ENCODE data around the gene ACCS.

ACCS gene

GRCh38 chr11:44127130-44127529 lies 61.1 kb downstream of the ACCS start:
- H3K36me3 ChIP-seq (ENCODE audit: control insufficient read depth in 1 of 2, insufficient read depth in 2 of 2, low read length in 2 of 2) = peaks cover 55 to 71% of the 10 kb centered on the region in 2 donors
- no peak overlapping the region for H3K27ac ChIP-seq (ENCODE audit: low read depth, low read length)
- H3K4me1 ChIP-seq (ENCODE audit: control insufficient read depth in 1 of 2, insufficient read depth in 2 of 2, low read length in 2 of 2) = no peaks in the 10 kb centered on the region
- H3K27me3 ChIP-seq (ENCODE audit: control insufficient read depth in 1 of 2, insufficient read depth in 2 of 2, low read length in 2 of 2) = no peaks in the 10 kb centered on the region
- no peak overlapping the region for H3K9ac ChIP-seq (ENCODE audit: low read depth in 1 of 2, low read length in 2 of 2)
- no peak overlapping the region for H3K4me3 ChIP-seq (ENCODE audit: low read depth in 1 of 2, low read length in 2 of 2)
- no peaks in the 10 kb centered on the region for H3K9me3 ChIP-seq (ENCODE audit: control insufficient read depth in 1 of 2, low read length in 2 of 2)

- H3K36me3 ChIP-seq (ENCODE audit: control insufficient read depth in 1 of 2, insufficient read depth in 2 of 2, low read length in 2 of 2) = peaks cover 55 to 69% of the 10 kb centered on the region in 2 donors
These were observed 62.7 kb downstream of the ACCS start for GRCh38 chr11:44128729-44129128.

GRCh38 chr11:44130751-44131150 lies 64.7 kb downstream of the ACCS start:
- Histone ChIP-seq H3K9me3 (ENCODE audit: control insufficient read depth in 1 of 2, low read length in 2 of 2) (no peaks in the 10 kb centered on the region), H3K27ac (ENCODE audit: low read depth, low read length) (no peak overlapping the region), H3K4me3 (ENCODE audit: low read depth in 1 of 2, low read length in 2 of 2) (no peak overlapping the region), H3K9ac (ENCODE audit: low read depth in 1 of 2, low read length in 2 of 2) (no peak overlapping the region), H3K36me3 (ENCODE audit: control insufficient read depth in 1 of 2, insufficient read depth in 2 of 2, low read length in 2 of 2) (peaks cover 43 to 54% of the 10 kb centered on the region in 2 donors), H3K4me1 (ENCODE audit: control insufficient read depth in 1 of 2, insufficient read depth in 2 of 2, low read length in 2 of 2) (peaks cover 6 to 11% of the 10 kb centered on the region in 2 donors), H3K27me3 (ENCODE audit: control insufficient read depth in 1 of 2, insufficient read depth in 2 of 2, low read length in 2 of 2) (no peaks in the 10 kb centered on the region)

More at GRCh38 chr11:44128729-44129128, 62.7 kb downstream of the ACCS start:
- H3K4me3 ChIP-seq (ENCODE audit: low read depth in 1 of 2, low read length in 2 of 2) = no peak overlapping the region
- no peak overlapping the region for H3K9ac ChIP-seq (ENCODE audit: low read depth in 1 of 2, low read length in 2 of 2)
- no peaks in the 10 kb centered on the region for H3K9me3 ChIP-seq (ENCODE audit: control insufficient read depth in 1 of 2, low read length in 2 of 2)
- no peaks in the 10 kb centered on the region for H3K27me3 ChIP-seq (ENCODE audit: control insufficient read depth in 1 of 2, insufficient read depth in 2 of 2, low read length in 2 of 2)
- peaks cover 4 to 7% of the 10 kb centered on the region in 2 donors for H3K4me1 ChIP-seq (ENCODE audit: control insufficient read depth in 1 of 2, insufficient read depth in 2 of 2, low read length in 2 of 2)
- H3K27ac ChIP-seq (ENCODE audit: low read depth, low read length) = no peak overlapping the region

- no peaks in the 10 kb centered on the region for H3K27me3 ChIP-seq (ENCODE audit: control insufficient read depth in 1 of 2, insufficient read depth in 2 of 2, low read length in 2 of 2)
- peaks cover 22 to 32% of the 10 kb centered on the region in 2 donors for H3K36me3 ChIP-seq (ENCODE audit: control insufficient read depth in 1 of 2, insufficient read depth in 2 of 2, low read length in 2 of 2)
- no peak overlapping the region for H3K4me3 ChIP-seq (ENCODE audit: low read depth in 1 of 2, low read length in 2 of 2)
- H3K4me1 ChIP-seq (ENCODE audit: control insufficient read depth in 1 of 2, insufficient read depth in 2 of 2, low read length in 2 of 2) = peaks cover 6 to 11% of the 10 kb centered on the region in 2 donors
- H3K27ac ChIP-seq (ENCODE audit: low read depth, low read length) = no peak overlapping the region
- H3K9me3 ChIP-seq (ENCODE audit: control insufficient read depth in 1 of 2, low read length in 2 of 2) = no peaks in the 10 kb centered on the region
- H3K9ac ChIP-seq (ENCODE audit: low read depth in 1 of 2, low read length in 2 of 2) = peak overlapping the region in 1 of 2 donors; percentile 5
These were observed 67.4 kb downstream of the ACCS start for GRCh38 chr11:44133335-44133946.

Data from duodenal mucosa (tissue), 2 donors.